ENCODE data around the gene DCXR. TPM values are rescaled to one million over a fixed set of nuclear protein-coding genes. Genes with fewer than 3 reads are reported as not detected.

Gene DCXR
- total and polyA plus RNA-seq, 2 of the 13 experiments (the other 11 are each of a cell fraction or from before 2014, with no cell fraction given) = 287 to 311 TPM

DNA sequence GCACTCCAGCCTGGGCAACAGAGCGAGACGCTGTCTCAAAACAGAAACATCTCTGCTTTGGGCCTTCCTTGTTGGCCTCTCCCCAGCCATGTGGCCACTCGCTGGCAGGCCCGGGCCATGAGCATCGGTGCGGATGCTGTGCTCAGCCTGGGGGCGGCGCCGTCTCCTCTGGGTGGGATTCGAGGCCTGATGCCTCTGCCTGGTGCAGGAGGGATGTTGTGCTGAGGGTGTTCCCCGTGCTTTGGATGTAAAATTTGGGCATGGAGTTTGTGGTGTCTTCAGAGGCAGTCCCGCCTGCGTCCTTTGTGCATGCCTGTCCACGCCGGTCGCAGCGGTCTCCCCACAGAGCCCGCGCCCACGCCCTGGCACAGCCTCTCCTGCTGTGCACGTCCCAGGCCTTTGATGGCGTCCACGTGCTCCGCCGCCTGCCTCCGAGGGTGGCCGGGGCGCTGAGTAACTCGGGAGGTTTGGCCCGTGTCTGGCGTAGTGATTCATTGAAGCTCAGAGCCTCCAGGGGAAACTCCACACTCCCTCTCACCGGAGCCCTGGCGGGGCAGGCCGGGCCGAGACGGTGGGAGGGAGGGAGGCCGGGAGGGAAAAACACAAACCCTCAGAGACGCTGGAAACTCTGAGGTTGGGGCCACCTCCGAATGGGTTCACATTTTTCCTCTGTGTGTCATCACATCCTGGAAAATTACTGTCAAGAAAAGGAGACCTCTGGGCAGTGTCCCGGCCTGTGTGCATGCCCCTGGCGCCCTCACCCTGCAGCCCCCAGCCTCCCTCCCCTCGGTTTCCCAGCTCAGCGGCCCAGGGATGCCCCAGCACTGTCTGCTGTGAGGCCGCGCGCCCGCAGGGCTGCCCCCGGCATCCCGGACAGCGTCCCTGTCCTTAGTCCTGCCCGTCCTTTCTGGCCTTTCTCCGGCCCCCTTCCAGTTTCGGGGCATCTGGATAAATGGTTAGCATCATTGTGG is 33.8 kb downstream of the DCXR start (continued):
- TF ChIP-seq, protein P1, sequence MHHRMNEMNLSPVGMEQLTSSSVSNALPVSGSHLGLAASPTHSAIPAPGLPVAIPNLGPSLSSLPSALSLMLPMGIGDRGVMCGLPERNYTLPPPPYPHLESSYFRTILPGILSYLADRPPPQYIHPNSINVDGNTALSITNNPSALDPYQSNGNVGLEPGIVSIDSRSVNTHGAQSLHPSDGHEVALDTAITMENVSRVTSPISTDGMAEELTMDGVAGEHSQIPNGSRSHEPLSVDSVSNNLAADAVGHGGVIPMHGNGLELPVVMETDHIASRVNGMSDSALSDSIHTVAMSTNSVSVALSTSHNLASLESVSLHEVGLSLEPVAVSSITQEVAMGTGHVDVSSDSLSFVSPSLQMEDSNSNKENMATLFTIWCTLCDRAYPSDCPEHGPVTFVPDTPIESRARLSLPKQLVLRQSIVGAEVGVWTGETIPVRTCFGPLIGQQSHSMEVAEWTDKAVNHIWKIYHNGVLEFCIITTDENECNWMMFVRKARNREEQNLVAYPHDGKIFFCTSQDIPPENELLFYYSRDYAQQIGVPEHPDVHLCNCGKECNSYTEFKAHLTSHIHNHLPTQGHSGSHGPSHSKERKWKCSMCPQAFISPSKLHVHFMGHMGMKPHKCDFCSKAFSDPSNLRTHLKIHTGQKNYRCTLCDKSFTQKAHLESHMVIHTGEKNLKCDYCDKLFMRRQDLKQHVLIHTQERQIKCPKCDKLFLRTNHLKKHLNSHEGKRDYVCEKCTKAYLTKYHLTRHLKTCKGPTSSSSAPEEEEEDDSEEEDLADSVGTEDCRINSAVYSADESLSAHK (CRISPR knock-in tag; IDR thresholded peaks at IDR 0.05; ENCODE audit: borderline replicate concordance) = no peak
- TF ChIP-seq SALL2 (CRISPR knock-in tag; IDR thresholded peaks at IDR 0.05) = 0 out of 2 replicates have a peak, but pooled peaks have one; percentile 38
- no peak for TF ChIP-seq SIN3B (IDR thresholded peaks at IDR 0.05; ENCODE audit: low read length)
- TF ChIP-seq, protein P2, sequence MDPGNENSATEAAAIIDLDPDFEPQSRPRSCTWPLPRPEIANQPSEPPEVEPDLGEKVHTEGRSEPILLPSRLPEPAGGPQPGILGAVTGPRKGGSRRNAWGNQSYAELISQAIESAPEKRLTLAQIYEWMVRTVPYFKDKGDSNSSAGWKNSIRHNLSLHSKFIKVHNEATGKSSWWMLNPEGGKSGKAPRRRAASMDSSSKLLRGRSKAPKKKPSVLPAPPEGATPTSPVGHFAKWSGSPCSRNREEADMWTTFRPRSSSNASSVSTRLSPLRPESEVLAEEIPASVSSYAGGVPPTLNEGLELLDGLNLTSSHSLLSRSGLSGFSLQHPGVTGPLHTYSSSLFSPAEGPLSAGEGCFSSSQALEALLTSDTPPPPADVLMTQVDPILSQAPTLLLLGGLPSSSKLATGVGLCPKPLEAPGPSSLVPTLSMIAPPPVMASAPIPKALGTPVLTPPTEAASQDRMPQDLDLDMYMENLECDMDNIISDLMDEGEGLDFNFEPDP (CRISPR knock-in tag; conservative IDR thresholded peaks at IDR 0.05) = no peak
- no peak for TF ChIP-seq ZNF24 (IDR thresholded peaks at IDR 0.05)
- TF ChIP-seq MXD4 (CRISPR knock-in tag; IDR thresholded peaks at IDR 0.05) = peak; percentile 78
- 0 out of 2 replicates have a peak, but pooled peaks have one; percentile 20 for TF ChIP-seq BRCA1 (CRISPR knock-in tag; IDR thresholded peaks at IDR 0.05)
- no peak for TF ChIP-seq RORA (CRISPR knock-in tag; IDR thresholded peaks at IDR 0.05)
- no peak for TF ChIP-seq ZSCAN22 (CRISPR knock-in tag; IDR thresholded peaks at IDR 0.05)
- peak; percentile 38; the same call in 1 of the 2 replicates for TF ChIP-seq ADNP (CRISPR knock-in tag; IDR thresholded peaks at IDR 0.05)
- peak; percentile 52; the same call in 1 of the 2 replicates for TF ChIP-seq ZNF160 (CRISPR knock-in tag; IDR thresholded peaks at IDR 0.05)
- peak; percentile 48 for TF ChIP-seq ELF1 (CRISPR knock-in tag; IDR thresholded peaks at IDR 0.05)
- TF ChIP-seq ZNF431 (CRISPR knock-in tag; IDR thresholded peaks at IDR 0.05; ENCODE audit: borderline replicate concordance, low read depth) = peak; percentile 80; the same call in 1 of the 2 replicates
- no peak for TF ChIP-seq CHD4 (IDR thresholded peaks at IDR 0.05; ENCODE audit: borderline replicate concordance, low read length)
- TF ChIP-seq GFI1 (CRISPR knock-in tag; IDR thresholded peaks at IDR 0.05; ENCODE audit: borderline replicate concordance) = peak; percentile 90
- TF ChIP-seq CBFB (CRISPR knock-in tag; IDR thresholded peaks at IDR 0.05) = peak; percentile 26; the same call in 1 of the 2 replicates
- TF ChIP-seq ZNF207 (IDR thresholded peaks at IDR 0.05; ENCODE audit: borderline replicate concordance) = no peak
- no peak for TF ChIP-seq ZNF790 (CRISPR knock-in tag; IDR thresholded peaks at IDR 0.05; ENCODE audit: borderline replicate concordance)
- TF ChIP-seq BCL6 (CRISPR knock-in tag; IDR thresholded peaks at IDR 0.05) = no peak; the same call in 1 of the 2 replicates
